GM12878 (cell line): ENCODE measurements around the gene CELSR3. TPM values are rescaled to one million over a fixed set of nuclear protein-coding genes. Genes with fewer than 3 reads are reported as not detected.

ENCODE experiments used
- ATAC-seq: fragments of 200-7000 bp; cut with Tn5 transposase; 3 replicates; pipeline ENCODE4 v1.9.1; 2020; ENCODE audit warnings: mild to moderate bottlenecking, moderate library complexity
- BruUV-seq: library from RNA; stranded (reverse); fragments of 400-500 nt; replicated peaks from 2 replicates; lab custom pipeline; 2021; lab: Mats Ljungman, UMichigan
- CTCF ChIA-PET: fragments of 300-600 bp; sonication (Branson Sonifier 250); formaldehyde crosslinking; extraction: SDS; loops from one replicate; lab custom pipeline; 2021; ENCODE audit warnings: inconsistent platforms; lab: Yijun Ruan, JAX
- POLR2A ChIA-PET: fragments of 350-600 bp; formaldehyde crosslinking; extraction: SDS; loops from one replicate; lab custom pipeline; 2021; ENCODE audit warnings: inconsistent platforms; lab: Charles Lee
- RAD21 ChIA-PET: fragments of 300-600 bp; sonication (Branson Sonifier 250); formaldehyde crosslinking; loops from one replicate; lab custom pipeline; 2023; ENCODE audit warnings: antibody characterized with exemption; ENCODE audit not compliant: unreplicated experiment; lab: Charles Lee
- SMC1A ChIA-PET: fragments of 300-600 bp; sonication (Branson Sonifier 250); formaldehyde crosslinking; loops from one replicate; lab custom pipeline; 2023; ENCODE audit not compliant: unreplicated experiment, uncharacterized antibody; lab: Charles Lee
- DNase-seq: peaks from one replicate; pipeline ENCODE4 v3.0.0-alpha.2; 2011; ENCODE audit warnings: low read depth, low spot score
- FAIRE-seq: peaks from 3 replicates; lab custom pipeline; 2011; peaks lifted over from hg19 to GRCh38; lab: Jason Lieb, UNC
- H2AFZ ChIP-seq: 2 replicates; pipeline ENCODE4 v1.6.0; 2011; ENCODE audit warnings: low read depth, low read length, control low read depth; ENCODE audit not compliant: control insufficient read depth
- H3K27ac ChIP-seq: 2 replicates; pipeline ENCODE4 v1.5.1; 2011; ENCODE audit warnings: control low read depth; ENCODE audit not compliant: control insufficient read depth, insufficient read depth
- H3K27me3 ChIP-seq, 2 experiments: replicated peaks in 1 of 2; 2 replicates each; pipeline versions ENCODE4 v1.6.0 to v1.6.1; 2011; ENCODE audit warnings: low read length in 1 of 2; ENCODE audit not compliant: control insufficient read depth in 2 of 2, insufficient read depth in 2 of 2
- H3K36me3 ChIP-seq, 2 experiments: 2 replicates each; pipeline ENCODE4 v1.5.1; 2011; ENCODE audit warnings: low read length in 1 of 2; ENCODE audit not compliant: control insufficient read depth in 2 of 2, insufficient read depth in 2 of 2
- H3K4me1 ChIP-seq: 2 replicates; pipeline ENCODE4 v1.6.1; 2011; ENCODE audit warnings: mild to moderate bottlenecking, low read length, moderate library complexity, mixed read lengths; ENCODE audit not compliant: control insufficient read depth, insufficient read depth
- H3K4me2 ChIP-seq: 2 replicates; pipeline ENCODE4 v1.6.0; 2011; ENCODE audit warnings: control low read depth; ENCODE audit not compliant: control insufficient read depth, insufficient read depth
- H3K4me3 ChIP-seq: fragments of 200-600 bp; sonication (generic); 2 replicates; pipeline ENCODE4 v1.5.1; 2016
- H3K79me2 ChIP-seq: 2 replicates; pipeline ENCODE4 v1.6.0; 2011; ENCODE audit warnings: low read length; ENCODE audit not compliant: control insufficient read depth, insufficient read depth
- H3K9ac ChIP-seq: 2 replicates; pipeline ENCODE4 v1.8.0; 2011; ENCODE audit warnings: low read length, control low read depth, mixed read lengths; ENCODE audit not compliant: control insufficient read depth, insufficient read depth
- H3K9me3 ChIP-seq: replicated peaks from 3 replicates; pipeline ENCODE4 v1.5.1; 2011; ENCODE audit warnings: mild to moderate bottlenecking, low read length; ENCODE audit not compliant: control insufficient read depth, insufficient read depth
- H4K20me1 ChIP-seq: 2 replicates; pipeline ENCODE4 v1.6.0; 2011; ENCODE audit not compliant: control insufficient read depth, insufficient read depth
- ATF2 ChIP-seq: IDR thresholded peaks from 2 replicates; pipeline ENCODE4 v1.6.1; 2012; ENCODE audit warnings: low read length, inconsistent platforms
- E2F8 ChIP-seq: fragments of 450-650 bp; IDR thresholded peaks from 2 replicates; pipeline ENCODE4 v1.6.1; 2018; ENCODE audit warnings: mild to moderate bottlenecking, low read depth, moderate library complexity; ENCODE audit not compliant: partially characterized antibody
- EP300 ChIP-seq, 2 experiments: fragments of 150-350 bp in 1 of 2; IDR thresholded peaks; 2 replicates each; pipeline ENCODE4 v1.6.1; 2011 to 2012; ENCODE audit warnings: low read depth in 2 of 2, low read length in 2 of 2, borderline replicate concordance in 1 of 2, improper control_type of control experiment in 1 of 2, inconsistent platforms in 1 of 2; ENCODE audit not compliant: control insufficient read depth in 1 of 2
- FOXK2 ChIP-seq: fragments of 450-650 bp; IDR thresholded peaks from 2 replicates; pipeline ENCODE4 v1.6.1; 2017; ENCODE audit warnings: mild to moderate bottlenecking, moderate library complexity
- JUNB ChIP-seq: IDR thresholded peaks from 2 replicates; pipeline ENCODE4 v1.6.1; 2016; ENCODE audit warnings: antibody characterized with exemption, mild to moderate bottlenecking
- KAT2A ChIP-seq: conservative IDR thresholded peaks from 2 replicates; pipeline ENCODE4 v1.6.1; 2011; ENCODE audit warnings: low read depth, low read length; ENCODE audit not compliant: control insufficient read depth
- MYC ChIP-seq: IDR thresholded peaks from 2 replicates; pipeline ENCODE4 v1.6.1; 2011; ENCODE audit warnings: mild to moderate bottlenecking, low read length, moderate library complexity, inconsistent platforms; ENCODE audit not compliant: insufficient read depth, insufficient replicate concordance, insufficient read length, severe bottlenecking
- NFIC ChIP-seq: IDR thresholded peaks from 2 replicates; pipeline ENCODE4 v1.6.1; 2012; ENCODE audit warnings: low read depth, mild to moderate bottlenecking, inconsistent platforms, low read length, moderate library complexity
- NR2C2 ChIP-seq: IDR thresholded peaks from 2 replicates; pipeline ENCODE4 v1.6.1; 2011; ENCODE audit warnings: borderline replicate concordance, low read depth; ENCODE audit not compliant: control insufficient read depth, insufficient read length
- POLR2A ChIP-seq: IDR thresholded peaks from 2 replicates; pipeline ENCODE4 v1.6.1; 2011; ENCODE audit warnings: low read depth, mild to moderate bottlenecking, low read length
- SIN3A ChIP-seq: IDR thresholded peaks from 2 replicates; pipeline ENCODE4 v1.6.1; 2012; ENCODE audit warnings: low read depth, low read length, improper control_type of control experiment
- SMAD1 ChIP-seq: fragments of 450-650 bp; IDR thresholded peaks from 2 replicates; pipeline ENCODE4 v1.6.1; 2018; ENCODE audit warnings: mild to moderate bottlenecking, low read depth; ENCODE audit not compliant: partially characterized antibody
- STAT3 ChIP-seq: IDR thresholded peaks from 2 replicates; pipeline ENCODE4 v1.6.1; 2011; ENCODE audit warnings: low read depth, low read length, improper control_type of control experiment
- TCF7 ChIP-seq: IDR thresholded peaks from 2 replicates; pipeline ENCODE4 v1.6.1; 2014; ENCODE audit warnings: antibody characterized with exemption, borderline replicate concordance
- ZBED1 ChIP-seq: IDR thresholded peaks from 2 replicates; pipeline ENCODE4 v1.6.1; 2016; ENCODE audit warnings: borderline replicate concordance
- ZNF217 ChIP-seq: fragments of 450-650 bp; IDR thresholded peaks from 2 replicates; pipeline ENCODE4 v1.6.1; 2017; ENCODE audit warnings: antibody characterized with exemption, mild to moderate bottlenecking
- WGBS: methylation state at CpG from one replicate; pipeline ENCODE4 v1.1.6; 2016; ENCODE audit warnings: low lambda C conversion rate; ENCODE audit not compliant: insufficient replicate concordance, insufficient coverage; ENCODE audit errors: missing lambda C conversion rate; 5-methylcytosine and 5-hydroxymethylcytosine counted together
- in situ Hi-C: fragments of 300-500 bp; cut with MboI; formaldehyde crosslinking; loops from 9 replicates; pipeline ENCODE4 v1.14.3; 2018; ENCODE audit warnings: mixed read lengths
- intact Hi-C: fragments of 100-400 bp; cut with micrococcal nuclease; formaldehyde crosslinking; loops from one replicate; pipeline ENCODE4 v1.14.2; 2022; ENCODE audit not compliant: unreplicated experiment
- polyA plus RNA-seq, 11 experiments: library from polyadenylated mRNA; depleted of rRNA in 4 of 11; unstranded in 6 of 11; stranded (reverse) in 5 of 11; fragments of >200 nt; fragmentation: Nextera tagmentation in 4 of 11; fragmentation: Illumina TruSeq in 1 of 11; extraction: Ambion mirVana in 4 of 11; extraction: Trizol in 1 of 11; gene quantifications; 1 replicate in 1 of 11; 2 replicates in 10 of 11; pipeline versions ENCODE4 v1.2.1 to v1.2.3, GENCODE V29; 2011 to 2016; ENCODE audit warnings: inconsistent platforms in 2 of 11, missing spikeins in 2 of 11, low read depth in 1 of 11
- total RNA-seq, 4 experiments: library from RNA; depleted of rRNA in 3 of 4; stranded (reverse); fragments of >200 nt in 3 of 4; fragmentation: Illumina TruSeq in 1 of 4; extraction: Trizol in 1 of 4; gene quantifications; 2 replicates each; pipeline versions ENCODE4 v1.2.1 to v1.2.3, GENCODE V29; 2013 to 2021

Gene CELSR3
- total and polyA plus RNA-seq, 10 of the 15 experiments (the other 5 are each of a cell fraction or from before 2014, with no cell fraction given): 0.08 to 1.6 (median 0.57) TPM

- no TSS peak for BruUV-seq
- Histone ChIP-seq H4K20me1 (no peaks in the 10 kb centered on the region), H3K27me3 (peaks cover 0 to 9% of the 10 kb centered on the region in 2 experiments; a peak in 2 of 4 replicates), H3K9me3 (no peaks in the 10 kb centered on the region), H2AFZ (no peak overlapping the region), H3K36me3 (no peaks in the 10 kb centered on the region), H3K27ac (no peak overlapping the region), H3K79me2 (no peaks in the 10 kb centered on the region), H3K4me3 (no peak overlapping the region), H3K4me2 (no peak overlapping the region), H3K9ac (no peak overlapping the region), H3K4me1 (no peaks in the 10 kb centered on the region; the same call in 1 of the 2 replicates)
- intact Hi-C loops (no loop called here), in situ Hi-C loops (no loop called here)
- TF ChIP-seq ATF2: no peak
- no peak for TF ChIP-seq ZNF217
- TF ChIP-seq E2F8: no peak
- TF ChIP-seq NFIC: no peak
- TF ChIP-seq MYC: no peak
- no peak for TF ChIP-seq TCF7
- TF ChIP-seq POLR2A: no peak
- no peak for TF ChIP-seq NR2C2
- TF ChIP-seq STAT3: no peak
- TF ChIP-seq KAT2A: no peak
- no peak for TF ChIP-seq JUNB
- no peak for TF ChIP-seq SMAD1
- TF ChIP-seq FOXK2: no peak
- TF ChIP-seq EP300 (IDR thresholded peaks at IDR 0.05; ENCODE audit: borderline replicate concordance in 1 of 2, control insufficient read depth in 1 of 2, low read depth in 2 of 2, low read length in 2 of 2): no peak
- TF ChIP-seq ZBED1: no peak
- TF ChIP-seq SIN3A: no peak
- POLR2A ChIA-PET: no interaction called here
- SMC1A ChIA-PET: no interaction called here
- 74% methylated on average over 14 of the region's 14 CpGs for WGBS
- RAD21 ChIA-PET: no interaction called here
- FAIRE-seq: no peak
- no peak for ATAC-seq
- CTCF ChIA-PET: no interaction called here
- no peak for DNase-seq
These were observed 71.2 kb downstream of the CELSR3 start for GRCh38 chr3:48591436-48591835.
